H1 (cell line): ENCODE results near the gene MYL2. TPM values are rescaled to one million over a fixed set of nuclear protein-coding genes. Genes with fewer than 3 reads are reported as not detected.

ENCODE experiments used
- GTF2F1 ChIP-seq: IDR thresholded peaks from 2 replicates; pipeline ENCODE4 v1.6.1; 2012; ENCODE audit warnings: low read depth, low read length, improper control_type of control experiment, borderline replicate concordance
- RXRA ChIP-seq: IDR thresholded peaks from 2 replicates; pipeline ENCODE4 v1.6.1; 2011; ENCODE audit warnings: low read depth, mild to moderate bottlenecking, low read length, moderate library complexity; ENCODE audit not compliant: insufficient read depth
- polyA plus RNA-seq, 7 experiments: library from polyadenylated mRNA; depleted of rRNA in 3 of 7; stranded (reverse) in 5 of 7; unstranded in 2 of 7; fragments of >200 nt in 5 of 7; fragments of 200-250 nt in 2 of 7; gene quantifications; 1 replicate in 5 of 7; 2 replicates in 1 of 7; 4 replicates in 1 of 7; pipeline versions ENCODE4 v1.2.1 to v1.2.3, GENCODE V29; 2011 to 2013; ENCODE audit warnings: missing spikeins in 2 of 7, mixed read lengths in 2 of 7
- total RNA-seq: library from RNA; stranded (reverse); fragmentation: NEBNext Ultra II Directional; extraction: Animal tissue kit (Norgen Biotek cat#: 25700); gene quantifications from 2 replicates; pipeline ENCODE4 v1.2.1, GENCODE V29; 2021

MYL2 gene
- total and polyA plus RNA-seq, 2 of the 8 experiments (the other 6 are each of a cell fraction or from before 2014, with no cell fraction given), result not detected

- TF ChIP-seq GTF2F1 (no peak), RXRA (no peak)
Measured at GRCh38 chr12:110908377-110909152, 11.8 kb downstream of the MYL2 start (continued).
